ENCODE results near the gene MBLAC1. TPM values are rescaled to one million over a fixed set of nuclear protein-coding genes. Genes with fewer than 3 reads are reported as not detected.

The MBLAC1 gene
- total and polyA plus RNA-seq, 11 donors = 1.3 to 3.2 (median 2.0) TPM

DNA sequence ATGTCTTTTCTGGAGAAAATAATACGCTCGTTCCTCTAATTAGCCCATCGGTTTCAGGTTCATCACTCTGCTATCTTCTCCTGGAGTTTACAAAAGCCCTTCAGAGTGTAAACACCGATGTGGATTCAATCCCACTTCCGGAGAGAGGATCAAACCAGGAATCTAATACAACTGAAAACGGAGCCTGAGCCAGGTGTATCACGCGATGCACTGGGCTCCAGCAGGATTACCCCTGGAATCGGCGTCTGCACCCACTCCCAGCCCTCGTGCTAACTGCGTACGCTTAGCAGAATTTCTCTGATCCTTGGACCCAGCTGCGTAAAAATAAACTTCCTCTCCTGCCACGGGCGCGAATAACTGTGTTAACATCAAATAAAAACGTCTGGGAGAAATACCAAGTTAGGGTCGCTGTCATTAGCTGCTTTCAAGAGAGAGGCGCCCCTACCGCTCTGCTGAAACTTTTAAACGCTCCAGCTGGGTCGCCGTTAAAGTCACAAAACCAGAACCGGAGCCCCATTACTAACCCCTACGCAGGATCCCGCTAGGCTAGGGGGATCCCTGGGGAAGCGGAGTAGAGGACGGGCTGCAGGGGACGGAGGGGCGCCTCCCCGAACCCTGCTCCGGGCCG, 45.7 kb upstream of the MBLAC1 start:
- Histone ChIP-seq H3K27me3 (no peaks in the 10 kb centered on the region), H3K36me3 (peaks cover 0 to 40% (median 30%) of the 10 kb centered on the region in 9 donors), H3K4me1 (peaks cover 0 to 42% (median 28%) of the 10 kb centered on the region in 12 donors), H3K27ac (peak overlapping the region; percentile 77 to 95 (median 86)), H3K4me3 (peak overlapping the region; percentile 75 to 100 (median 88)), H3K9me3 (no peaks in the 10 kb centered on the region)
- 1% methylated on average over 20 to 34 of the region's 34 CpGs for WGBS, 4 donors
- TF ChIP-seq POLR2A (IDR thresholded peaks at IDR 0.05) = no peak
- TF ChIP-seq, protein P1, sequence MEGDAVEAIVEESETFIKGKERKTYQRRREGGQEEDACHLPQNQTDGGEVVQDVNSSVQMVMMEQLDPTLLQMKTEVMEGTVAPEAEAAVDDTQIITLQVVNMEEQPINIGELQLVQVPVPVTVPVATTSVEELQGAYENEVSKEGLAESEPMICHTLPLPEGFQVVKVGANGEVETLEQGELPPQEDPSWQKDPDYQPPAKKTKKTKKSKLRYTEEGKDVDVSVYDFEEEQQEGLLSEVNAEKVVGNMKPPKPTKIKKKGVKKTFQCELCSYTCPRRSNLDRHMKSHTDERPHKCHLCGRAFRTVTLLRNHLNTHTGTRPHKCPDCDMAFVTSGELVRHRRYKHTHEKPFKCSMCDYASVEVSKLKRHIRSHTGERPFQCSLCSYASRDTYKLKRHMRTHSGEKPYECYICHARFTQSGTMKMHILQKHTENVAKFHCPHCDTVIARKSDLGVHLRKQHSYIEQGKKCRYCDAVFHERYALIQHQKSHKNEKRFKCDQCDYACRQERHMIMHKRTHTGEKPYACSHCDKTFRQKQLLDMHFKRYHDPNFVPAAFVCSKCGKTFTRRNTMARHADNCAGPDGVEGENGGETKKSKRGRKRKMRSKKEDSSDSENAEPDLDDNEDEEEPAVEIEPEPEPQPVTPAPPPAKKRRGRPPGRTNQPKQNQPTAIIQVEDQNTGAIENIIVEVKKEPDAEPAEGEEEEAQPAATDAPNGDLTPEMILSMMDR (IDR thresholded peaks at IDR 0.05) = no peak
- intact Hi-C loops (cut with DNase I) = loop anchor here in 7 of 10 donors (1.0 to 10.0 kb wide), 10 partner anchors 19 to 166 kb away; partner anchors contain the start of genes TRIM4 (in 5 of the 7), AZGP1 (in 1 of the 7) and ZSCAN21 (in 1 of the 7)
- ATAC-seq (no peak), DNase-seq (no peak)

DNA sequence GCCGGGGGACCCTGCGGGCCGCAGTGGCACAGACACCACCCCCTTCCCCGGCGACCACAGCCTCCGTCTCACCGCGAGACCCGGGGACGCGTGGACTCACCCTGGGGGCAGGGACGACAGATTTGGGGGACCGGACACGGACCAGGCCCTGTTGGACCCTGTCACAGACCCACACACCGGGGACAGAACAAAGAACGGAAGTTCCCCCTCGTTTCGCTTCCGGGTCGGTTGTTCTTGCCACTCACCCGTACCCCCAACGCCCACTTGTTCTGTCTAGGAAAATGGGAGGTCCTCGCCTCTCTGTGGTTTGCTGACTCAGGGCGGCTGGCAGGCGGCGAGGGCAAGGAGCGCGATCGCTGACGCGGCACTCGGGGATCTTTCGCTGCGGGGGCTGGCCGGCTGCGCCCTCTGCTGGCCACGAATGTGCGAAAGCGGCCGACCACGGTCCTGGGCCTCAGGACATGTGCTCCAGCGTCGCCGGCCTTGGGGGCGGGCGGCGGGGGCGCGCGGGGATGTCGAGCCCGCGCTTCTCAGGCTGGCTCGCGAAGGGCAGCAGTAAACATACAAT, 45.1 kb upstream of the MBLAC1 start, which contains the start of gene ZNF3:
Gene ZNF3, minus strand, starts transcription at position 189 of the 568 bp plus-strand sequence. CDS start 4,366 bp downstream, outside the sequence.
- 0 to 1% (median 1%) methylated on average over 35 to 55 of the region's 55 CpGs for WGBS, 4 donors
- Histone ChIP-seq H3K36me3 (peaks cover 0 to 34% (median 24%) of the 10 kb centered on the region in 9 donors), H3K27me3 (no peaks in the 10 kb centered on the region), H3K9me3 (no peaks in the 10 kb centered on the region), H3K4me3 (peak within 1 kb of the TSS; percentile 75 to 100 (median 88)), H3K4me1 (peaks cover 0 to 48% (median 28%) of the 10 kb centered on the region in 12 donors), H3K27ac (peak within 1 kb of the TSS; percentile 77 to 95 (median 86))
- intact Hi-C loops (cut with DNase I) = loop anchor here in 7 of 10 donors (1.0 to 10.0 kb wide), 11 partner anchors 19 to 167 kb away; partner anchors contain the start of genes TRIM4 (in 5 of the 7), AP4M1 (in 1 of the 7), AZGP1 (in 1 of the 7) and MCM7 (in 1 of the 7)
- TF ChIP-seq, protein P1 (IDR thresholded peaks at IDR 0.05) = peak; percentile 91 to 99 (median 96)
- TF ChIP-seq POLR2A (IDR thresholded peaks at IDR 0.05) = peak; percentile 5 to 64
- DNase-seq (peak; percentile 98 to 99 (median 99)), ATAC-seq (peak; percentile 95 to 98 (median 96))

DNA sequence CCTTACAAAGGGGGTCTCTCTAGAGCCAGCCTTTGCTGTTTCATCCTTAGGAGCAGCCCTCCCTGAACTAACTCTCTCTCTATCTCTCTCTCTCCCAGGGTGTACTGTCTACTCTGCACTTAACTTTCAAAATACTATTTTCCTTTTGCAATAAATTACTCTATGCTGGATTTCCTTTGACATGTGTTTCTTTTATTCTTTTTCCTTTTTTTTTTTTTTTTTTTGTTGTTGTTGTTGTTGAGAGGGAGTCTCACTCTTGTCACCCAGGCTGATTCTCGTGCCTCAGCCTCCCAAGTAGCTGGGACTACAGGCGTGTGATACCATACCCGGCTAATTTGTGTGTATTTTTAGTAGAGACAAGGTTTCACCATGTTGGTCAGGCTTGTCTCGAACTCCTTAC, 43.8 kb upstream of the MBLAC1 start:
- WGBS, 4 donors = 47 to 64% (median 59%) methylated on average over 4 of the region's 4 CpGs
- H3K4me1 ChIP-seq = peaks cover 0 to 53% (median 28%) of the 10 kb centered on the region in 12 donors
- DNase-seq (no peak), ATAC-seq (no peak)
- H3K27ac ChIP-seq = peak overlapping the region in 9 of 12 donors; percentile 77 to 95 (median 80)
- H3K9me3 ChIP-seq = no peaks in the 10 kb centered on the region
- H3K27me3 ChIP-seq = no peaks in the 10 kb centered on the region
- no peak for TF ChIP-seq POLR2A (IDR thresholded peaks at IDR 0.05)
- TF ChIP-seq, protein P1 (IDR thresholded peaks at IDR 0.05) = no peak
- intact Hi-C loops (cut with DNase I) = loop anchor here in 7 of 10 donors (2.0 to 10.0 kb wide), 6 partner anchors 18 to 168 kb away; partner anchors contain the start of genes TRIM4 (in 4 of the 7), AP4M1 (in 1 of the 7), AZGP1 (in 1 of the 7) and MCM7 (in 1 of the 7)
- peak overlapping the region in 3 of 12 donors; percentile 75 to 97 (median 80) for H3K4me3 ChIP-seq
- peaks cover 0 to 20% (median 14%) of the 10 kb centered on the region in 9 donors for H3K36me3 ChIP-seq

DNA sequence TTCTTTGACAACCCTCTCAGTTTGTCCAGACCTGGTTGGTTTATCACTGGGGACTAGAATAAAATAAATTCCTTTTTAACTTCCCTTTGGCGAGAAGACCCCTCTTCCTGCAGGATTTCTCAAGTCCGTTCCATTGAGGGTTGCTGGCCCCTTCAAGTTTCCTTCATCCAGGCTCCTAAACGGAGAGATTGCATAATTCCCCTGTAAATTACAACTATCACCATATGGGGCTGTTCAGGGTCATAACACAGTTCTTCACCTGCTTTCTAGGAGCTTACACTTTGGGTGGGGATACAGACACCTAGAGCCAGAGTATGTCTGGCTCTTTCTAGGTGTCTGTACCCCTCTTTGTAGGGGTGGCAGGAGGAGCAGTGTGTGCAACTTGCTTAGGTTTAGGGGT, 41.3 kb upstream of the MBLAC1 start:
- intact Hi-C loops (cut with DNase I) = loop anchor here in 4 of 10 donors (5.0 to 10.0 kb wide), 2 partner anchors 42 to 171 kb away; partner anchors contain the start of genes TRIM4 (in 3 of the 4) and MBLAC1 (in 1 of the 4)
- WGBS, 4 donors = 58 to 66% (median 64%) methylated on average over 3 of the region's 3 CpGs
- Histone ChIP-seq H3K27ac (no peak overlapping the region), H3K9me3 (no peaks in the 10 kb centered on the region), H3K4me1 (peaks cover 0 to 49% (median 25%) of the 10 kb centered on the region in 12 donors), H3K4me3 (no peak overlapping the region), H3K27me3 (no peaks in the 10 kb centered on the region), H3K36me3 (peaks cover 0 to 5% (median 3%) of the 10 kb centered on the region in 9 donors)
- DNase-seq (no peak), ATAC-seq (no peak)
- TF ChIP-seq POLR2A (IDR thresholded peaks at IDR 0.05) = no peak
- TF ChIP-seq, protein P1 (IDR thresholded peaks at IDR 0.05) = no peak
